K562 (cell line): ENCODE measurements around the gene ZNF750. TPM values are rescaled to one million over a fixed set of nuclear protein-coding genes. Genes with fewer than 3 reads are reported as not detected.

Experiments
- BCOR ChIP-seq: fragments of 450-650 bp; IDR thresholded peaks from 2 replicates; pipeline ENCODE4 v1.6.1; 2016
- C11orf30 ChIP-seq: fragments of 450-650 bp; IDR thresholded peaks from 2 replicates; pipeline ENCODE4 v1.6.1; 2016; ENCODE audit warnings: low read depth, mild to moderate bottlenecking
- CBX1 ChIP-seq: sonication (generic); IDR thresholded peaks from 2 replicates; pipeline ENCODE4 v1.6.1; 2016; ENCODE audit warnings: antibody characterized with exemption, low read depth, mild to moderate bottlenecking
- CHD7 ChIP-seq: fragments of 200-600 bp; sonication (generic); IDR thresholded peaks from one replicate; pipeline ENCODE4 v1.6.1; 2012; ENCODE audit warnings: mild to moderate bottlenecking, low read depth, low read length, inconsistent platforms
- DPF2 ChIP-seq: fragments of 450-650 bp; IDR thresholded peaks from 2 replicates; pipeline ENCODE4 v1.6.1; 2016
- MEF2D ChIP-seq: conservative IDR thresholded peaks from 2 replicates; pipeline ENCODE4 v1.6.1; 2016; ENCODE audit warnings: low read depth, missing genetic modification characterization, missing compliant biosample characterization
- PATZ1 ChIP-seq: fragments of 250-450 bp; sonication (Bioruptor Pico); IDR thresholded peaks from 2 replicates; pipeline ENCODE4 v1.5.0; 2020; ENCODE audit warnings: mild to moderate bottlenecking, borderline replicate concordance
- PML ChIP-seq: IDR thresholded peaks from 2 replicates; pipeline ENCODE4 v1.6.1; 2012; ENCODE audit warnings: low read length, inconsistent platforms
- SMAD4 ChIP-seq: fragments of 250-450 bp; sonication (Bioruptor Pico); conservative IDR thresholded peaks from 2 replicates; pipeline ENCODE4 v1.8.0; 2021; ENCODE audit warnings: inconsistent platforms, mild to moderate bottlenecking, moderate library complexity
- XRCC5 ChIP-seq: fragments of 200-400 bp; formaldehyde crosslinking; IDR thresholded peaks from 2 replicates; pipeline ENCODE4 v1.6.1; 2017; ENCODE audit warnings: low read depth, mild to moderate bottlenecking, low read length
- ZBED1 ChIP-seq: IDR thresholded peaks from 2 replicates; pipeline ENCODE4 v1.6.1; 2014
- ZNF384 ChIP-seq: IDR thresholded peaks from 2 replicates; pipeline ENCODE4 v1.6.1; 2012; ENCODE audit warnings: low read depth, low read length, improper control_type of control experiment
- ZNF707 ChIP-seq: fragments of 250-450 bp; sonication (Bioruptor Pico); conservative IDR thresholded peaks from 2 replicates; pipeline ENCODE4 v1.8.0; 2022; ENCODE audit warnings: inconsistent platforms, mild to moderate bottlenecking, moderate library complexity
- polyA plus RNA-seq, 8 experiments: library from polyadenylated mRNA; depleted of rRNA in 4 of 8; stranded (reverse) in 5 of 8; unstranded in 3 of 8; fragments of >200 nt; fragmentation: Nextera tagmentation in 2 of 8; fragmentation: Illumina TruSeq in 1 of 8; extraction: Ambion mirVana in 2 of 8; extraction: Trizol in 1 of 8; gene quantifications; 2 replicates each; pipeline versions ENCODE4 v1.2.1 to v1.2.3, GENCODE V29; 2011 to 2014; ENCODE audit warnings: inconsistent platforms in 1 of 8, missing spikeins in 1 of 8
- total RNA-seq, 7 experiments: library from RNA; depleted of rRNA in 6 of 7; stranded (reverse); fragments of >200 nt in 6 of 7; fragmentation: Illumina TruSeq in 2 of 7; extraction: Trizol in 2 of 7; gene quantifications; 2 replicates each; pipeline versions ENCODE4 v1.2.1 to v1.2.3, GENCODE V29; 2011 to 2021; ENCODE audit warnings: low replicate concordance in 1 of 7
- TF ChIP-seq, protein P1 (sequence below): IDR thresholded peaks from 2 replicates; pipeline ENCODE4 v1.6.1; 2014; ENCODE audit warnings: antibody characterized with exemption
- TF ChIP-seq, protein P2 (sequence below): sonication (generic); formaldehyde crosslinking; IDR thresholded peaks from 2 replicates; pipeline ENCODE4 v1.8.0; 2022; ENCODE audit warnings: missing genetic modification reagents, mild to moderate bottlenecking, borderline replicate concordance

ZNF750 gene
- total and polyA plus RNA-seq, 9 of the 15 experiments (the other 6 are each of a cell fraction or from before 2014, with no cell fraction given): not detected

DNA sequence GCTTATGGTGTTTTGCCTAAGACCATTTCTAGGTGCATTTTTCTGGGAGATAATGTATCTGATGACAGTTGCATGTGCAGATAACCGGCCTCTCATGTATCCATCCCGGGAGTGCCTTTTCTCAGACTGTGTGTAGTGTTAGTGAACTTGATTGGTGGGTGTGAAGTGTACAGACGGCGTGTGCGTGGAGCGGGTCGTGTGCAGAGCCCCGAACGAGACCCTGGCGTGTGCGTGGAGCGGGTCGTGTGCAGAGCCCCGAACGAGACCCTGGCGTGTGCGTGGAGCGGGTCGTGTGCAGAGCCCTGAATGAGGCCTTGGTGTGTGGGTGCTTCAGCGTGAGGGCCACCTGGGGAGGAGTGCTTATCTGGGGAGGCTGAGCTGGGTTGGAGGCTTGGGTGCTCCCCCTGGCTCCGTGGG, 28.9 kb upstream of the ZNF750 start (continued):
- TF ChIP-seq PATZ1 (CRISPR knock-in tag) (no peak), XRCC5 (no peak), ZNF384 (no peak), CHD7 (no peak), C11orf30 (no peak), ZNF707 (CRISPR knock-in tag) (no peak), CBX1 (no peak), MEF2D (tag) (0 out of 2 replicates have a peak, but pooled peaks have one; percentile 22), ZBED1 (no peak), BCOR (0 out of 2 replicates have a peak, but pooled peaks have one; percentile 11), DPF2 (peak; percentile 87), SMAD4 (CRISPR knock-in tag) (peak; percentile 81), PML (peak; percentile 69; the same call in 1 of the 2 replicates)
- TF ChIP-seq, protein P1, sequence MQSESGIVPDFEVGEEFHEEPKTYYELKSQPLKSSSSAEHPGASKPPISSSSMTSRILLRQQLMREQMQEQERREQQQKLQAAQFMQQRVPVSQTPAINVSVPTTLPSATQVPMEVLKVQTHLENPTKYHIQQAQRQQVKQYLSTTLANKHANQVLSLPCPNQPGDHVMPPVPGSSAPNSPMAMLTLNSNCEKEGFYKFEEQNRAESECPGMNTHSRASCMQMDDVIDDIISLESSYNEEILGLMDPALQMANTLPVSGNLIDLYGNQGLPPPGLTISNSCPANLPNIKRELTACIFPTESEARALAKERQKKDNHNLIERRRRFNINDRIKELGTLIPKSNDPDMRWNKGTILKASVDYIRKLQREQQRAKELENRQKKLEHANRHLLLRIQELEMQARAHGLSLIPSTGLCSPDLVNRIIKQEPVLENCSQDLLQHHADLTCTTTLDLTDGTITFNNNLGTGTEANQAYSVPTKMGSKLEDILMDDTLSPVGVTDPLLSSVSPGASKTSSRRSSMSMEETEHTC: no peak
- TF ChIP-seq, protein P2, sequence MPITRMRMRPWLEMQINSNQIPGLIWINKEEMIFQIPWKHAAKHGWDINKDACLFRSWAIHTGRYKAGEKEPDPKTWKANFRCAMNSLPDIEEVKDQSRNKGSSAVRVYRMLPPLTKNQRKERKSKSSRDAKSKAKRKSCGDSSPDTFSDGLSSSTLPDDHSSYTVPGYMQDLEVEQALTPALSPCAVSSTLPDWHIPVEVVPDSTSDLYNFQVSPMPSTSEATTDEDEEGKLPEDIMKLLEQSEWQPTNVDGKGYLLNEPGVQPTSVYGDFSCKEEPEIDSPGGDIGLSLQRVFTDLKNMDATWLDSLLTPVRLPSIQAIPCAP (CRISPR knock-in tag): no peak
